GM12874 (cell line): ENCODE data around the gene CRYGC.

Experiments used
- CTCF ChIP-seq: IDR thresholded peaks from 2 replicates; pipeline ENCODE4 v1.5.1; 2011; ENCODE audit warnings: low read depth, mild to moderate bottlenecking, control low read depth, low read length, moderate library complexity; ENCODE audit not compliant: insufficient read depth

Gene CRYGC

GRCh38 chr2:208147759-208148158 lies 18.1 kb upstream of the CRYGC start:
- no peak for TF ChIP-seq CTCF

GRCh38 chr2:208147008-208147407 lies 17.4 kb upstream of the CRYGC start:
- no peak for TF ChIP-seq CTCF

GRCh38 chr2:208146006-208146405 lies 16.4 kb upstream of the CRYGC start, which contains the start of gene CRYGB:
TSS of gene CRYGB (minus strand) at chr2:208146158. CDS start at chr2:208146120, 38 bp downstream.
- TF ChIP-seq CTCF, result no peak

- TF ChIP-seq CTCF, result no peak
Observed at GRCh38 chr2:208142925-208143799, 13.5 kb upstream of the CRYGC start.

GRCh38 chr2:208142240-208142924 lies 12.8 kb upstream of the CRYGC start:
- TF ChIP-seq CTCF, result no peak

- TF ChIP-seq CTCF, result no peak
Observed at GRCh38 chr2:208139447-208139846, 9.8 kb upstream of the CRYGC start.

GRCh38 chr2:208136716-208137094 lies 7.1 kb upstream of the CRYGC start:
- TF ChIP-seq CTCF, result no peak
